ENCODE data around the gene ERBB2. TPM values are rescaled to one million over a fixed set of nuclear protein-coding genes. Genes with fewer than 3 reads are reported as not detected.
A peak's percentile ranks its signal among the peaks of the same experiment; 100 is the strongest.

The ERBB2 gene
- total RNA-seq, 1 donor from 2014 or later: 96.1 TPM

- Histone ChIP-seq H3K27me3 (ENCODE audit: low read depth) (peaks cover 2% of the 10 kb centered on the region), H3K9me3 (no peaks in the 10 kb centered on the region), H3K27ac (peak overlapping the region; percentile 97), H3K4me3 (no peak overlapping the region), H3K36me3 (no peaks in the 10 kb centered on the region), H3K4me1 (peaks cover 25% of the 10 kb centered on the region)
- no peak for DNase-seq
- no peak for TF ChIP-seq CTCF (IDR thresholded peaks at IDR 0.05)
- intact Hi-C loops (cut with DNase I): no loop called here
- no peak for ATAC-seq
Measured at GRCh38 chr17:39755554-39756379, 55.9 kb downstream of the ERBB2 start.

GRCh38 chr17:39756380-39757079 is 56.7 kb downstream of the ERBB2 start:
- Histone ChIP-seq H3K9me3 (no peaks in the 10 kb centered on the region), H3K27me3 (ENCODE audit: low read depth) (peaks cover 9% of the 10 kb centered on the region), H3K27ac (peak overlapping the region; percentile 97), H3K4me1 (peaks cover 25% of the 10 kb centered on the region), H3K36me3 (no peaks in the 10 kb centered on the region), H3K4me3 (no peak overlapping the region)
- TF ChIP-seq CTCF (IDR thresholded peaks at IDR 0.05): no peak
- intact Hi-C loops (cut with DNase I): no loop called here
- ATAC-seq: no peak
- DNase-seq: no peak

- no peak for TF ChIP-seq CTCF (IDR thresholded peaks at IDR 0.05)
- Histone ChIP-seq H3K4me3 (no peak overlapping the region), H3K4me1 (peaks cover 25% of the 10 kb centered on the region), H3K27ac (no peak overlapping the region), H3K9me3 (no peaks in the 10 kb centered on the region), H3K27me3 (ENCODE audit: low read depth) (peaks cover 11% of the 10 kb centered on the region), H3K36me3 (no peaks in the 10 kb centered on the region)
- DNase-seq (no peak), ATAC-seq (no peak)
- intact Hi-C loops (cut with DNase I): no loop called here
Measured at GRCh38 chr17:39757176-39757662, 57.4 kb downstream of the ERBB2 start.

- Histone ChIP-seq H3K27me3 (ENCODE audit: low read depth) (peaks cover 11% of the 10 kb centered on the region), H3K4me3 (no peak overlapping the region), H3K36me3 (no peaks in the 10 kb centered on the region), H3K9me3 (no peaks in the 10 kb centered on the region), H3K4me1 (peaks cover 20% of the 10 kb centered on the region), H3K27ac (no peak overlapping the region)
- TF ChIP-seq CTCF (IDR thresholded peaks at IDR 0.05): no peak
- DNase-seq: no peak
- intact Hi-C loops (cut with DNase I): no loop called here
- no peak for ATAC-seq
Measured at GRCh38 chr17:39757931-39758873, 58.3 kb downstream of the ERBB2 start.

- DNase-seq: no peak
- TF ChIP-seq CTCF (IDR thresholded peaks at IDR 0.05): no peak
- no peak for ATAC-seq
- Histone ChIP-seq H3K27ac (no peak overlapping the region), H3K4me1 (peaks cover 16% of the 10 kb centered on the region), H3K4me3 (no peak overlapping the region), H3K27me3 (ENCODE audit: low read depth) (peaks cover 15% of the 10 kb centered on the region), H3K36me3 (no peaks in the 10 kb centered on the region), H3K9me3 (no peaks in the 10 kb centered on the region)
- intact Hi-C loops (cut with DNase I): no loop called here
Measured at GRCh38 chr17:39759204-39759603, 59.3 kb downstream of the ERBB2 start.

All from lower lobe of right lung (tissue), 2 donors.